GM18907 (cell line): ENCODE measurements around the gene GZMM.
"Not testable (repeated sequence)": the region's sequence is repeated elsewhere in the genome, so short reads cannot be mapped to it uniquely, and the experiment has no call there.

Experiments
- ATAC-seq: cut with Tn5 transposase; IDR thresholded peaks from one replicate; pipeline ENCODE4 v1.9.1; 2021; ENCODE audit warnings: mild to moderate bottlenecking, moderate library complexity; ENCODE audit not compliant: unreplicated experiment

The GZMM gene

DNA sequence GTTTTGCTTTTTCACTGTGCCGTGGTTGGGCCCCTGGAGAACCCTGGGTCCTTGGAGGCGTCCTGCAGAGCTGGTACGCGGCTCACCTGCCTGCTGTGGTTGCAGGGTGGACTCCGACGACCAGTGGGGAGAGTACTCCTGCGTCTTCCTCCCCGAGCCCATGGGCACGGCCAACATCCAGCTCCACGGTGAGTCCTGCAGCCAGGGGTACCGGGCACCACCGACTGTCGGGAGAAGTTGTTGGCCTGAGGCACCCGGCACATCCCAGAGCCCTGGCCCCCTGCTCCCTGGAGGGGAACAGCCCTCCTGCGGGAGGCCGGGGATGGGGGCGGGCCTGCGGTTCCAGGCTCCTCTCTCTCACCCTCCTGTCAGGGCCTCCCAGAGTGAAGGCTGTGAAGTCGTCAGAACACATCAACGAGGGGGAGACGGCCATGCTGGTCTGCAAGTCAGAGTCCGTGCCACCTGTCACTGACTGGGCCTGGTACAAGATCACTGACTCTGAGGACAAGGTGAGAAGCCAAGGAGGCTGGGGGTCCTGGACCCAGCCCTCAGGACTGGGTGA is 36.5 kb downstream of the GZMM start:
- ATAC-seq, result no peak

DNA sequence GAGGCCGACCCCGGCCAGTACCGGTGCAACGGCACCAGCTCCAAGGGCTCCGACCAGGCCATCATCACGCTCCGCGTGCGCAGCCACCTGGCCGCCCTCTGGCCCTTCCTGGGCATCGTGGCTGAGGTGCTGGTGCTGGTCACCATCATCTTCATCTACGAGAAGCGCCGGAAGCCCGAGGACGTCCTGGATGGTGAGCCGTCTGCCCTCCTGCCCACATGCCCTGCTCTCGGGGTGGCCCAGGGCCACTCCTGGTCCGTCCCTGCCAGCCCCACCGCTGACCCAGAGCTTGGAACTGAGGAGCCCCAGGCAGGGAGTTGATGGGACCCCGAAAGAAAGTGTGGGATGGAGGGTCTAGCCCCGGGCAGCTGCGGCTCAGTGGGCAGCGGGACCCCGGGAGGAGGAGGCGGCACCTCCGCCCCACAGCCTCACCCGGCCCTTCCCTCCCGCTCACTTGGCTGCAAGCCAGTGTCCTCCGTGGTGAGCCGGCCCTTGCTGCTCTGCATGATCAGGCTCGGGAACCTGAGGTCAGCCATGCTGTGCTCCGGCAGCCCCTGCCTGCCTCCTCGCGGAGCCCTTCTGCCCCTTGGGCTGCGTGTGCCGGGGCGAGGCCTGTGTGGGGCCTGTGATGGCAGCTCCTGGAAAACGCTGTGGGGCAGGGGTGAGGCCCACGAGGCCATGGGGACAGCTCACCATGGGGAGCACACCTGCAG is 37.7 kb downstream of the GZMM start:
- ATAC-seq, result no peak

DNA sequence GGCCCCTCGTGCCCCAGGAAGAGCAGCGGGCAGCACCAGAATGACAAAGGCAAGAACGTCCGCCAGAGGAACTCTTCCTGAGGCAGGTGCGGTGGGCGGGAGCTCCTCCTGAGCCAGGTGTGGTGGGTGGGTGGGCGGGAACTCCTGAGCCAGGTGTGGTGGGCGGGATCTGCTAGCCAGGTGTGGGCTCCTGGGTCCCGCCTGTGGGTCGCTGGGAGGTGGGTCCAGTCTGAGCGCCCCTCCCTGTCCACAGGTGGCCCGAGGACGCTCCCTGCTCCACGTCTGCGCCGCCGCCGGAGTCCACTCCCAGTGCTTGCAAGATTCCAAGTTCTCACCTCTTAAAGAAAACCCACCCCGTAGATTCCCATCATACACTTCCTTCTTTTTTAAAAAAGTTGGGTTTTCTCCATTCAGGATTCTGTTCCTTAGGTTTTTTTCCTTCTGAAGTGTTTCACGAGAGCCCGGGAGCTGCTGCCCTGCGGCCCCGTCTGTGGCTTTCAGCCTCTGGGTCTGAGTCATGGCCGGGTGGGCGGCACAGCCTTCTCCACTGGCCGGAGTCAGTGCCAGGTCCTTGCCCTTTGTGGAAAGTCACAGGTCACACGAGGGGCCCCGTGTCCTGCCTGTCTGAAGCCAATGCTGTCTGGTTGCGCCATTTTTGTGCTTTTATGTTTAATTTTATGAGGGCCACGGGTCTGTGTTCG is 38.8 kb downstream of the GZMM start:
- ATAC-seq, result no peak

DNA sequence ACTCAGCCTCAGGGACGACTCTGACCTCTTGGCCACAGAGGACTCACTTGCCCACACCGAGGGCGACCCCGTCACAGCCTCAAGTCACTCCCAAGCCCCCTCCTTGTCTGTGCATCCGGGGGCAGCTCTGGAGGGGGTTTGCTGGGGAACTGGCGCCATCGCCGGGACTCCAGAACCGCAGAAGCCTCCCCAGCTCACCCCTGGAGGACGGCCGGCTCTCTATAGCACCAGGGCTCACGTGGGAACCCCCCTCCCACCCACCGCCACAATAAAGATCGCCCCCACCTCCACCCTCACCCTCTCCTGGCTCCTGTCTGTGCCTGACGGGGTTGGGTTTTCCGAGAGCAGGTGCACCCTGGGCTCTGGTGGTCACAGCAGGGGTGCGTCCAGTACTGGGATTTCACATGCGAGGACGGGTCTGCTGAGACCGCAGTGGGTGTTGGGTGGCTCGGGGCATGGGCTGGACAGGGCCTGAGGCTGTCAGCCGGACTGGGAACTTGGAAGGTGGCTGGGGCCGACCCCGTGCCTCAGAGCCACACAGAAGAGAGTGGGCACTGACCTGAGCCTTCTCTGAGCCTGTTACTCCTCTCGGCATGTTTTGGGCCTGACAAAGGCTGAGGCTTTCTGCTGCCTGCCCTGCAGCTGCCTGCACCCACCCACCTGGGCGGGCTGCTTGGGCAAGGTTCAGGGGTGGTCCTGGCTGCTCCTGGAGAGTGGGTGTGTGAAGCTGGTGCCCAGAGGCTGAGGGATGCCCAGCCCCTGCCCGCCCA is 39.5 kb downstream of the GZMM start:
- no peak for ATAC-seq

DNA sequence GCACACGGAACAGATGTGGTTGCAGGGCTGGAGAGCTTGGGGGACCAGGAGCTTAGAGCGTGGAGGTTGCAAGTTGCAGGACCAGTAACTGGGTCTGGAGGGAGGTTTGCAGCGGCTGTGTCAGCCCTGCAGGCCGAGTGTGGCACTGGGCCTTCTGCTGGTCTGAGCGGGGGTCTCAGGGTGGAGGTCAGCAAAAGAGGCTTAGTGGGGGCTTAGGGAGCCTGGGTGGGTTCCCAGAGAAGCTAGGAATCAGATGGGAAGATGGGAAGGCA is 40.1 kb downstream of the GZMM start:
- ATAC-seq, result no peak

DNA sequence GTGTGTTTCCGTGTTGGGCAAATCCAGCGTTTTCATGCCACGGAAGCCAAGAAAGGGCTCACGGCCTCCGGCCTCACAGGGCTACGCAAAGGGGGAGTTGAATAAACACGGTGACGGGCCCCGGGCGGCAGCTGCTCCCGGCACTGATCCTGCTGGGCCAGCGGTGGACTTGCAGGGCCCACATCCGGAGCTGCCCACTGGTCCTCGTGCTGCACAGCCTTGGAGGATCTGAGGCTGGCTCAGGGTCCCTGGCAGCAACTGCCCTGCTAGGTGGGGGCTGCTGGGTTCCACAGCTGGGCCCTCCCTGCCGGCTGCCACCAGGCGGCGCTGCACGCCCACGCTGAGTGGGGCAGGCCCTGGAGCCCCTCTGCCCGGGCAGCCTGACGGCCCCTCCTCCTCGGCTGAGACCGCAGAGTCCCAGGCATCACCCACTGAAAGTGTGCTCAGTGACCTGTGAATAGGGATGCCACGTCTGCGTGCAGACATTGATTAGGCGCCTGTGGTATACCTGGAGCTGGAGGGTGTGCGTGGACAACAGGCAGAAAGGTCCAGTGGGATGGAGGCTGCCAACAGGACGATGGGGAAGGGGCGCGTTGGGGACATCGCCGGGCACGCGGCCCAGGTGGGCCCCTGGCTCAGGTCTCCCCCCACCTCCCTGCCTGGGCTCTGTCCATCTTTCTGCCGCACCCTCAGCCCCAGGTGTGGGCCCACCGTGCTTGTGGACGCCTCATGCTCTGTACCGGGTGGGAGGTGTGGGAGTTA is 40.6 kb downstream of the GZMM start:
- ATAC-seq, result no peak

DNA sequence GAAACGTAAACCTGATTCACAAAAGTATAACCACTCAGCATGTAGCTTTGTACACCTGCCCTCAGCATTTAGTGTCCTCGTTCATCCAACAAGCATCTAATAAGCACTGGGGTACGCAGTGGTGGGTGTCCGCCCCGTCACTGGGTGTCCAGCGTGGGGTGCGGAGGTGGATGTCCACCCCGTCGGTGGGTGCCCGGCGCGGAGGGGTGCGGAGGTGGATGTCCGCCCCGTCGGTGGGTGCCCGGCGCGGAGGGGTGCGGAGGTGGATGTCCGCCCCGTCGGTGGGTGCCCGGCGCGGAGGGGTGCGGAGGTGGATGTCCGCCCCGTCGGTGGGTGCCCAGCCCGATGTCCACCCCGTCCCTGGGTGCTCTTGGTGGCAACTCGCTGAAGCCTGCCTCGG is 41.3 kb downstream of the GZMM start:
- ATAC-seq, result not testable (repeated sequence)

DNA sequence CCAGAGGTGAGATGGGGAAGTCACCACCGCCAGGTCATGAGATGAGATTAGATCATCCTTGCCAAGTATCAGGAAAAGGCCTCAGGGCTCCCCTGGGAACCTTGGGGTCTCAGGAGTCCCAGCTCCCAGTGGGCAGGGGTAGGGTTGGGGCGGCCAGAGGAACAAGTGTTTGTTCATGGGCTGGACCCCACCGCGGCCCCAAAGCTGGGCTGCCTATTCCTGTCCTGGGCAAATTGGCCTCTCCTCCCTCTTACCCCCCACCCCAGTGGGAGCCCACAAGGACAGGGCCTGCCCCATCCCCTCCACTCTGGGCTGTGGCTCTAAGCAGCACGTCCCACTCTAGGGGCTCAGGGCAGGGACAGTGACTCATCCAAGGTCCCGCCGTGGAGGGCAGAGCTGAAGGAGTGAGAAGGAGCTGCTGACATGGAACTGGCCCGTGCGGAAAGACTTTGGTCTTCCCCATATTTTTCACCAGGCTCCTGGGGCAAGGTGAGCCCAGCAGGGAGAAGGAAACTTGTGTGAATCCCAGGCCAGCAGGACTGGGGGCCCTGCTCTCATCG is 41.8 kb downstream of the GZMM start:
- no peak for ATAC-seq

DNA sequence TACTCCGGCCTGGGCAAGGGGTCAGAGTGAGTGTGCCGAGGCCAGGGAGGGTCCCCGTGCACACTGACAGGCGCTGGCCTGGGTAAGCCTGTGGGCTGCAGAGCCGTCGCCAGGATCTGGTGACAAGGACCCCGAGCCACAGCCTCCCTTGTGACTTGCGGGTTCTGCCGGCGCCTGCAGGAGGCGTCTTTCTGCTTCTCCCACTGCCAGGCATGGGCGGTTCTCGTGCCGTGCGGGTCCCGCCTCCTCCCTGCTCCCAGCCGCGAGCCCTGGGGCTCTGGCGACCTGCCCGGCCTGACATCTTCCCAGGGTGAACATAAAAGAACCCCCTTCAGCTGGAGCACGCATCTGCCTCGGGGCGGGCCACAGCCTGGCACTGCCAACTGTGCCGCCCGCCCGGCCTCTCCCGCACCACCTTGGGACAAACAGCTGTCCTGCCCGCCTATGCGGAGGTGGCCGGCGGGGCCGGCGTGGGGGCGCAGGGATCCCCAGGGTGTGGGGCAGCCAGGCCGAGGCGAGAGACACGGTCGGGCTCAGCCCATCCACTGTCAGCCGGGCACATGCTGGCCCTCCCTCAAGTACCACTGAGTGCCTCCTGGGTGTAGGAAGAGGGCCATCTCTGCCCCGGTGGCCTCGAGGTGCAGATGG is 44.4 kb downstream of the GZMM start:
- no peak for ATAC-seq

DNA sequence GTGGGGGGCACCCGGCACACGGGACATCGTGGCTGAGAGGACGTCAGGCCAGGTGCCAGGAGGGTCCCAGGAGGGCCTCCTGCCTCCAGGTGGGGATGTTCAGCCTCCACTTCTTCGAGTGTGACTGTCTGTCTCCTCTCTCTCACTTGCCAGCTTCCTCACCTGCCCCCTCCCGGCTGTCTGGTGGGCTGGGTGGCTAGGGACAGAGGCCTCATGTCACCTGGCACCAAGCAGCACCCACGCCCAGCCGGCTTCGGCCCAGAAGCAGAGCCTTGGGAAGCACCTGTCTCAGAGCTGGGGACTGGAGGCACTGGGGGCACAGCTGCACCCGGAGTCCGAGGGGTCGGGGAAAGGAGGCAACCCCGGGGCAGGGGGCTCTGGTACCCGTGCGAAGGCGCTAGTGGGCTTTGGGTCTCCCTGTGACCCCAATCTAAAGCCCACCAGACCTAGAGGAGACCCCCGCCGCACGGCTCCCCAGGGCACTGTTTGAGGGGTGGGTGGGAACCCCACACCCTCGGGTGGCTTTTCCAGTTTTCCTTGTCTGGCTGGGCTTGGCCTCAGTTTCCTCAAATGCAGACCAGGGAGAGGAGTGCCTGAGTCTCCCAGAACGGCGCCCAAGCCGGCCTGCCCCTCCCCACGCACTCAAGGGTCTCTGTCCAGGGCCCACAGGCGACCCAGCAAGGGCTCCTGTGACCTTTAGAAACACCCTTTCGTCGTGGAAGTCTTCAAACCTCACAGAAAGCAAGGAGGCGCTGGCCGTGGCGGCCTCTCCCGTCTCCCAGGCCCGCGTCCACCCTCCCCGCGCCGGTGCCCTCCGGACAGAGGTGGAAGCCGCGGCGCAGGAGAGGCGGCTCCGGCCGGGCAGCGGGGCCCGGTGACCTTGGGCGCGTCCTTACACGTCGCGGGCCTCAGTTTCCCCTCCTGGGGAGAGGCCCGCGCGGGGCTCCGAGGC is 45.2 kb downstream of the GZMM start:
- no peak for ATAC-seq

DNA sequence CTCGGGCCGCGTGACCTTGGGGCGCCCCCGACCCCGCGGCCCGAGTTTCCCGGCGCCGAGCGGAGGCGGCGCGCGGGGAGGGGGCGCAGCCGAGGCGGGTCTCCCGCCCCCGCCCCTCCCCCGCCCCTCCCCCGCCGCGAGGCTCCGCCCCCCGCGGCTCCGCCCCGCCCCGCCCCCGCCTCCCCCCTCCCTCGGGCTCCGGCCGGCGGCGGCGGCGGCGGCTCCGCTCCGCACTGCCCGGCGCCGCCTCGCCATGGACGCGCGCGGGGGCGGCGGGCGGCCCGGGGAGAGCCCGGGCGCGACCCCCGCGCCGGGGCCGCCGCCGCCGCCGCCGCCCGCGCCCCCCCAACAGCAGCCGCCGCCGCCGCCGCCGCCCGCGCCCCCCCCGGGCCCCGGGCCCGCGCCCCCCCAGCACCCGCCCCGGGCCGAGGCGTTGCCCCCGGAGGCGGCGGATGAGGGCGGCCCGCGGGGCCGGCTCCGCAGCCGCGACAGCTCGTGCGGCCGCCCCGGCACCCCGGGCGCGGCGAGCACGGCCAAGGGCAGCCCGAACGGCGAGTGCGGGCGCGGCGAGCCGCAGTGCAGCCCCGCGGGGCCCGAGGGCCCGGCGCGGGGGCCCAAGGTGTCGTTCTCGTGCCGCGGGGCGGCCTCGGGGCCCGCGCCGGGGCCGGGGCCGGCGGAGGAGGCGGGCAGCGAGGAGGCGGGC is 46.0 kb downstream of the GZMM start, which contains the start of gene HCN2:
HCN2 (plus strand) TSS at position 189 of the 703 bp plus-strand sequence; CDS start at position 254, 65 bp downstream.
- no peak for ATAC-seq

DNA sequence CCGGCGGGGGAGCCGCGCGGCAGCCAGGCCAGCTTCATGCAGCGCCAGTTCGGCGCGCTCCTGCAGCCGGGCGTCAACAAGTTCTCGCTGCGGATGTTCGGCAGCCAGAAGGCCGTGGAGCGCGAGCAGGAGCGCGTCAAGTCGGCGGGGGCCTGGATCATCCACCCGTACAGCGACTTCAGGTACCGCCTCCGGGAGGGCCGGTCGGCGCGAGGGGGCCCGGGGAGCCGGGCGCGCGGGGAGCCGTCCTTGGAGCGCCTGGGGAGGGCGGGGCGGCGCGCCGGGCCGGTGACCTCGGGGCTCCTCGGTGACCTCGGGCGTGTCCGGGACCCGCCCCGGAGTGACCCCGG is 46.5 kb downstream of the GZMM start:
- ATAC-seq, result no peak

DNA sequence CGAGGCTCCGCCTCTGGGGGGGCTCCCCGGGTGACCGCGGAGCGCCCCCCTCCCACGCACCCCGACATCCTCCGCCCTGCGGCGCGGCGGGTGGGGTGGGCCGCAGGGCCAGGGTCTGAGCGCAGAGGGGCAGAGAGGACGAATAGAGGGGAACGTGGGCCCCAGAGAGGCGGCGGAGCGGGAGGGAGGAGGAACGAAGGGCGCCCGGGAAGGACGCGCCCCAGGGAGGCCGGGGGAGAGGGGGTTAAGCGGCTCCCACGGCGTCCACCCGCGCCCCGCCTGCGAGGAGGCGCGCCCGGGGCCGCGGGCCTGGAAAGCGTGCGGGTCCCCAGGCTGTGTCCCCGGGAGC is 46.9 kb downstream of the GZMM start:
- ATAC-seq, result no peak

DNA sequence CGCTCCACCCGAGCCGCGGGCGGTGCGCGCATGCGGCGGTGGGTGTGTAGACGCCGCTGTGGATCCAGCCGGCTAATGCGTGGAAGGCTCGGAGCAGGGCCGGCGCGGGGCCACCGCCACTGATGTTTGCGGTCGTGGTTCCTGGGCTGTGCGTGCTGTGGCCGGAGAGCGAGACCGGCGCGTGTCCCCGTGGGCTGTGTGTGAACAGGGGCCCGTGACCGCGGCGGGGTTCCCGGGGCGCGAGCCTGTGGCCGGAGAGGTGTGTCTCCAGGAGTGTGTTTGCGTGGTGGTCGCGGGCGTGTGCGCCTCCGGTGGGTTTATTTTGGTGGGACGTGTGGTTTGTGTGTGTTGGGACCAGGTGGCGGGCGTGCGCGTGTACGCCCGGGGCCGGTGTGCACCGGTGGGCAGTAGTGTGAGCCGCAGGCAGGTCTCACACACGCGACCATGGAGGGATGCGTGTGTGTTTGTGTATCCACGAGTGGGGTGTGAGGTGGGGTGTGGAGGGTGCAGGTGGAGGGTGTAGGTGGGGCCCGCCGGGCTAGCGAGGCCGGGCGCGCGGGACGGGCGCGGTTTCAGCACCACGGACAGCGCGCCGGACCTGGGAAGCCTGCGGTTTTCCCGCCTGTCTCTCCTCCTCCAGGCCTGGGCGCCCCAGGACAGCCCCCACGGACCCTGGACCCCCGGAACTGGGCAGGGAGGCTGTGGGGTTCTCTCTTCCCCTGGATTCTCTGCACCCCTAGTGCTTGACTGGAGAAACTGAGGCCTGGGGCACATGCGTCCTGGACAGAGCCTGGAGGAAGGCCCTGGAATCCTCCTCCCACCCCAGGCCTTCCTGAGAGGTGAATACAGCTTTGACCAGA is 47.5 kb downstream of the GZMM start:
- ATAC-seq, result no peak

DNA sequence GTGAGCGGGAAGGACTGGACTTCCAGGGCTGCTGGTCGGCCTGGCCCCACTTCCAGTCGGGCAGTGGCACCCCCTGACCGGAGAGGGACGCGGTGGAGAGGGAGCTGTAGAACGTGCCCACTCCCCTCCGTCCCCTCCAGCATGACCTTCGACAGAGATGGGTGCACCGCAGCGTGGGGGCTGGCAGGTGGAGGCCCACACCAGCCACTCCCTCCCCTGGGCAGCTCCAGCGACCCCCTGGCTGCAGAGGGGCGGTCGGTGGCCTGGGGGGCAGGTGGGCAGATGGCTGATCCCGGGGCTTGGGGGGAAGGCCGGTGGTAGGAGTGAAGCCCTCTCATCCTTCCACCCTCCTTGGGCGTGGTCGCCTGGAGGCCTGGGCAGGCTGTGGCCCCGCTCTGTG is 48.2 kb downstream of the GZMM start:
- no peak for ATAC-seq

DNA sequence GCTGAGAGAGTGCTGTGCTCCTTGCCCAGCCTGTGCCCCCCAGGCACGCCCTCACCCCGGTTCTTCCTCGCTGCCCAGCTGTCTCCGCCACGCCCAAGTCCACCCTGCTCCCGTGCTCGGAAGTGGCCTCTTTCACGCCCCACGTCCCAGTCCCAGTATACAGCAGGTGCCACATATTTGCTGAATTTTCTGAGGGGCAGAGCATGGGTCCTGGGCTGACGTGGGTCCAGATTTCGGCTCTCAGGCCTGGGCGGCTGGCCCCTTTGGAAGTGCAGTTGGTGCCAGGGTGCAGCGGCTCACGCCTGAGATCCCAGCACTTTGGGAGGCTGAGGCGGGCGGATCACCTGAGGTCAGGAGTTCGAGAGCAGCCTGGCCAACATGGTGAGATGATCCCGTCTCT is 49.2 kb downstream of the GZMM start:
- ATAC-seq, result no peak

DNA sequence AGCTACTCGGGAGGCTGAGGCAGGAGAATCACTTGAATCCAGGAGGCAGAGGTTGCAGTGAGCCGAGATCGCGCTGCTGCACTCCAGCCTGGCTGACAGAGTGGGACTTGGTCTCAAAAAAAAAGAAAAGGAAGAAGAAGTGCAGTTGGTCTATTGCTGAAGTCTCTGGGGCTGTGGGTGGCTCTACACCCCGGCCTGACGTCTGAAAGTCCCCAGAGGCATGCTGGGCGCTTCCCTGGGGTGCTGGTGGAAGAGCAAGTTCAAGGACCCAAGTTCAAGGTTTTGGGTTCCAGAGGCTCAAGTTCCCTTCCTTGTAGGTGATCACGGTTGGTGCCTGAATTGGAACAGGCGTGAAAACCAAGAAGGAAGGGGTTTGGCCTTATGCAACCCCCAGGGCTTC is 49.7 kb downstream of the GZMM start:
- no peak for ATAC-seq
